Measurements from ENCODE around the gene LYL1. TPM values are rescaled to one million over a fixed set of nuclear protein-coding genes. Genes with fewer than 3 reads are reported as not detected.

LYL1 gene
- total RNA-seq, 1 donor from 2014 or later = 0.88 TPM

- Mint-ChIP-seq H3K9me3 (no peaks in the 10 kb centered on the region), H3K4me1 (peaks cover 16% of the 10 kb centered on the region), H3K4me3 (no peak overlapping the region), H3K36me3 (no peaks in the 10 kb centered on the region), H3K27me3 (ENCODE audit: insufficient read depth, low read depth) (peaks cover 48% of the 10 kb centered on the region), H3K27ac (no peak overlapping the region)
- H3F3A ChIP-seq (ENCODE audit: low read depth) = no peaks in the 10 kb centered on the region
- H3K27ac ChIP-seq = no peak overlapping the region
- no peak overlapping the region for H3K4me3 ChIP-seq
- no peaks in the 10 kb centered on the region for H3K9me3 ChIP-seq (ENCODE audit: low read depth)
- no peak overlapping the region for H3K9ac ChIP-seq
- peaks cover 30% of the 10 kb centered on the region for H3K4me1 ChIP-seq
- peaks cover 22% of the 10 kb centered on the region for H3K27me3 ChIP-seq
- H4K20me1 ChIP-seq (ENCODE audit: low read depth) = no peaks in the 10 kb centered on the region
- H2AFZ ChIP-seq (replicated peaks) = no peak overlapping the region
- TF ChIP-seq EZH2 (IDR thresholded peaks at IDR 0.05) (no peak), CTCF (IDR thresholded peaks at IDR 0.05) (no peak), EZH2phosphoT487 (IDR thresholded peaks at IDR 0.05) (no peak)
- no peak overlapping the region for H3K4me2 ChIP-seq
- no peaks in the 10 kb centered on the region for H3K79me2 ChIP-seq (ENCODE audit: low read depth)
- DNase-seq (ENCODE audit: low spot score) = no peak
- no peaks in the 10 kb centered on the region for H3K36me3 ChIP-seq
Observed at GRCh38 chr19:13073263-13073662, 29.4 kb downstream of the LYL1 start.

GRCh38 chr19:13072188-13072908, 30.3 kb downstream of the LYL1 start:
- H3K27me3 ChIP-seq = peaks cover 22% of the 10 kb centered on the region
- Mint-ChIP-seq H3K9me3 (no peaks in the 10 kb centered on the region), H3K27ac (no peak overlapping the region), H3K4me1 (peaks cover 9% of the 10 kb centered on the region), H3K4me3 (no peak overlapping the region), H3K36me3 (no peaks in the 10 kb centered on the region), H3K27me3 (ENCODE audit: insufficient read depth, low read depth) (peaks cover 43% of the 10 kb centered on the region)
- H3K4me3 ChIP-seq = no peak overlapping the region
- no peaks in the 10 kb centered on the region for H3K79me2 ChIP-seq (ENCODE audit: low read depth)
- H4K20me1 ChIP-seq (ENCODE audit: low read depth) = no peaks in the 10 kb centered on the region
- H3K36me3 ChIP-seq = no peaks in the 10 kb centered on the region
- DNase-seq (ENCODE audit: low spot score) = no peak
- no peak overlapping the region for H2AFZ ChIP-seq (replicated peaks)
- no peak overlapping the region for H3K4me2 ChIP-seq
- H3K9ac ChIP-seq = no peak overlapping the region
- H3K9me3 ChIP-seq (ENCODE audit: low read depth) = no peaks in the 10 kb centered on the region
- peaks cover 21% of the 10 kb centered on the region for H3K4me1 ChIP-seq
- TF ChIP-seq EZH2phosphoT487 (IDR thresholded peaks at IDR 0.05) (no peak), EZH2 (IDR thresholded peaks at IDR 0.05) (no peak), CTCF (IDR thresholded peaks at IDR 0.05) (no peak)
- no peak overlapping the region for H3K27ac ChIP-seq
- H3F3A ChIP-seq (ENCODE audit: low read depth) = no peaks in the 10 kb centered on the region

- Histone ChIP-seq H3K79me2 (ENCODE audit: low read depth) (no peaks in the 10 kb centered on the region), H3K36me3 (no peaks in the 10 kb centered on the region), H3K4me1 (peaks cover 13% of the 10 kb centered on the region), H3K9ac (no peak overlapping the region), H3K4me2 (no peak overlapping the region), H3K27me3 (peaks cover 22% of the 10 kb centered on the region), H2AFZ (replicated peaks) (no peak overlapping the region), H3K9me3 (ENCODE audit: low read depth) (no peaks in the 10 kb centered on the region), H4K20me1 (ENCODE audit: low read depth) (no peaks in the 10 kb centered on the region), H3F3A (ENCODE audit: low read depth) (no peaks in the 10 kb centered on the region), H3K4me3 (no peak overlapping the region), H3K27ac (no peak overlapping the region)
- peaks cover 6% of the 10 kb centered on the region for H3K4me1 Mint-ChIP-seq
- TF ChIP-seq CTCF (IDR thresholded peaks at IDR 0.05) (no peak), EZH2phosphoT487 (IDR thresholded peaks at IDR 0.05) (no peak), EZH2 (IDR thresholded peaks at IDR 0.05) (no peak)
- no peak overlapping the region for H3K27ac Mint-ChIP-seq
- H3K4me3 Mint-ChIP-seq = no peak overlapping the region
- no peaks in the 10 kb centered on the region for H3K9me3 Mint-ChIP-seq
- H3K36me3 Mint-ChIP-seq = no peaks in the 10 kb centered on the region
- no peak for DNase-seq (ENCODE audit: low spot score)
- peaks cover 43% of the 10 kb centered on the region for H3K27me3 Mint-ChIP-seq (ENCODE audit: insufficient read depth, low read depth)
Observed at GRCh38 chr19:13071444-13072187, 31.0 kb downstream of the LYL1 start.
